ENCODE results near the gene GRIFIN.

The GRIFIN gene

DNA sequence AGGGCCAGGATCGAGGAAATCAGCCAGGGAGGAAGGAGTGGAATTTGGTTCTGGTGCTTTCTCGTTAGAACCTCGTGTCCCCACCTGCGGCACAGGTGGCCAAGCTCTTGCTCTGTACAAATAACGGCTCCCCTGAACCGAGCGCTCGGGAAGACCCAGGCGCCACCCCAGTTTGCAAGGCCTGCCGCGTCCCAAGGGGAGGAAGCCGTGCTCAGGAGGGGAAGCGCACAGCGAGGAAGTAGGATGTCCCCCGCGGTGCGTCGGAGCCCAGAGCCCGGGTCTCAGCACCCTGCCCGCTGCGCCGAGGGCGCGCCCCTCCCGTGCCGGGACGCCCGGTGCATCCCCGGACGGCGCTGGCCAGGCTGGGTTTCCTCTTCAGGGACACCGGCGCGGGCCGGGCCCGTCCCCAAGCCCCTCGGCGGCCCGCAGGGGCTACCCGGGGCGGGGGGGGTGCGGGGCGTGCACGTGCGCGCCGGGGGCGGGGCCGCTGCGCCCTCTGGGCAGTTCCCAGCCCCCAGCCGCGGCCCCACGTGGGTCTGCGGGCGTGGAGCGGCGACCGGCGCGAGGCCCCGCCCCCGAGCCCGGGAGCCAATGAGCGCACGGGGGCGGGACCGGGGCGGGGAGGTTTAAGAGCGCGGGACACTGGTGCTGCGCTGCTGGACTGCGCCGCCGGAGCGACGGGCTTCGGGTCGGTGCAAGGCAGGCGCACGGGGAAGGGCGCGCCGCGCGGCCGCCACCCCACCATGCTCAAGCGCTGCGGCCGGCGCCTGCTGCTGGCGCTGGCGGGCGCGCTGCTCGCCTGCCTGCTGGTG is 43.1 kb upstream of the GRIFIN start, which contains the start of gene LFNG:
TSS of gene LFNG (plus strand) at position 656 of the 812 bp plus-strand sequence. CDS start at position 744, 88 bp downstream.
- H3K27ac ChIP-seq (ENCODE audit: low read length), result no peak within 1 kb of the TSS

DNA sequence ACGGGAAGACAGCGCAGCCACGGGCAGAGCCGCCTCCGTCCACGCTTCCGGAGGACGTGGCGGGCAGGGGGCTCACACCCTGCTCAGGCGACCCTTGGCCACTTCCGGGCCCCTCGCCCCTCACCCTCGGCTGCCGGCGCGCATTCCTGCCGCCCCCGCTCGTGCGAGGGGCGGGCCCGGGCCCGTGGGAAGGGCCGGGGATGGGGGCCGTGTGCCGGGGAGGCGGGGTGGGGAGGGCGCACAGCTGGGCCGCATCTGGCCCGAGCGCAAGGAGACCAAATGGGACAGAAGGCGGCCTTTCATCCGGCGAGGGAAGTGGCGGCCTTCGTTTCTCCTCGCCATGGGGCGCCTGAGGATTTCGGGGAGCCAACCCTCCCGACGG is 42.5 kb upstream of the GRIFIN start:
- no peak overlapping the region for H3K27ac ChIP-seq (ENCODE audit: low read length)
- peaks cover 25 to 41% of the 10 kb centered on the region in 2 donors for H3K27me3 ChIP-seq (ENCODE audit: control insufficient read depth in 1 of 2, insufficient read depth in 2 of 2, low read length in 2 of 2)
- H3K9me3 ChIP-seq (ENCODE audit: control insufficient read depth in 2 of 2, low read length in 2 of 2), result no peaks in the 10 kb centered on the region
- peaks cover 28% of the 10 kb centered on the region for H3K4me1 ChIP-seq (ENCODE audit: control insufficient read depth, insufficient read depth, low read length)
- no peaks in the 10 kb centered on the region for H3K36me3 ChIP-seq (ENCODE audit: control insufficient read depth in 2 of 2, insufficient read depth in 2 of 2, low read length in 2 of 2)
- H3K9ac ChIP-seq (ENCODE audit: low read length in 2 of 2), result no peak overlapping the region
- peak overlapping the region; percentile 45 to 72 for H3K4me3 ChIP-seq (ENCODE audit: low read length in 2 of 2)

More for the DNA sequence above, 43.1 kb upstream of the GRIFIN start, which contains the start of gene LFNG:
- peaks cover 31 to 45% of the 10 kb centered on the region in 2 donors for H3K27me3 ChIP-seq (ENCODE audit: control insufficient read depth in 1 of 2, insufficient read depth in 2 of 2, low read length in 2 of 2)
- H3K9me3 ChIP-seq (ENCODE audit: control insufficient read depth in 2 of 2, low read length in 2 of 2), result no peaks in the 10 kb centered on the region
- H3K36me3 ChIP-seq (ENCODE audit: control insufficient read depth in 2 of 2, insufficient read depth in 2 of 2, low read length in 2 of 2), result no peaks in the 10 kb centered on the region
- H3K4me3 ChIP-seq (ENCODE audit: low read length in 2 of 2), result peak within 1 kb of the TSS; percentile 45 to 72
- H3K9ac ChIP-seq (ENCODE audit: low read length in 2 of 2), result peak within 1 kb of the TSS in 1 of 2 donors; percentile 47
- peaks cover 28% of the 10 kb centered on the region for H3K4me1 ChIP-seq (ENCODE audit: control insufficient read depth, insufficient read depth, low read length)

DNA sequence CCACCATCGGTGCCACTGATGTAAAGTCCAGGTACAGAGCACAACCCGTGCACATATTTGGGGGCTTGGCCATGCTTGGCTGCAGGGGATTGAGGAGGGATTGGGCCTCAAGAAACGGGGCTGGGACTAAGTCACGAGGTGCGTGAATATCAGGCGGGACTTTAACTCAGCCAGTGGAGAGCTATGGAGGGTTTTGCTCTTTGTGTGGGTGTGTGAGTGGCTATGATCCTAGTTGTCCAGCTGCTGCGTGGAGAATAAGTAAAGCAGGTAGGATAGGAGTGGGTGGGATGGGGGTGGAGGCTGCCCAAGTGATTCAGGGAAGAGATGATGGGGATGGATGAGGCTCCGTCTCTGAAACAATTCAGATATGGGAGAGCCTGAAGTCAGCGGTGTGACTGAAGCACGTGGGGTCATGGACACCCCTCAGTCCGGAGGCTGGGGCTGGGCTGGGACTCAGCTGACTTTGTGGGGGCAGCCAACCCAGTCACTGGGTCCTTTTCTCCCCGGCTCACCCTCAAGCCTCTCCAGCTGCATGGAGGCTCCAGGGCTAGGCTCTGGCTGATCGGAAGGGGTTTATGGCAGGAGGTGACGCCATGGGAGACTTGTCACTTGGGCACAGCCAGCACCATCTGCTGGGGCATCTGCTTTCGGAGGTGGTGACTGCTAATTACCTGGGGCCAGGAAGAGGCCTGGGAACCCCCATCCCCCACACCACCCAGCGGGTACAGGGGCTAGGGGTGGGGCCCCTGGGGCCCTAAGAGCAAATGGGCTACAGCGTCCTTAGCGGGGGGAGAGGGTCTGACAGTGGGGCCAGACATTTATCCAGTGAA is 41.7 kb upstream of the GRIFIN start:
- no peak overlapping the region for H3K27ac ChIP-seq (ENCODE audit: low read length)
- H3K4me1 ChIP-seq (ENCODE audit: control insufficient read depth, insufficient read depth, low read length), result peaks cover 21% of the 10 kb centered on the region
- no peak overlapping the region for H3K9ac ChIP-seq (ENCODE audit: low read length in 2 of 2)
- no peaks in the 10 kb centered on the region for H3K9me3 ChIP-seq (ENCODE audit: control insufficient read depth in 2 of 2, low read length in 2 of 2)
- peaks cover 19 to 34% of the 10 kb centered on the region in 2 donors for H3K27me3 ChIP-seq (ENCODE audit: control insufficient read depth in 1 of 2, insufficient read depth in 2 of 2, low read length in 2 of 2)
- no peak overlapping the region for H3K4me3 ChIP-seq (ENCODE audit: low read length in 2 of 2)
- H3K36me3 ChIP-seq (ENCODE audit: control insufficient read depth in 2 of 2, insufficient read depth in 2 of 2, low read length in 2 of 2), result no peaks in the 10 kb centered on the region

DNA sequence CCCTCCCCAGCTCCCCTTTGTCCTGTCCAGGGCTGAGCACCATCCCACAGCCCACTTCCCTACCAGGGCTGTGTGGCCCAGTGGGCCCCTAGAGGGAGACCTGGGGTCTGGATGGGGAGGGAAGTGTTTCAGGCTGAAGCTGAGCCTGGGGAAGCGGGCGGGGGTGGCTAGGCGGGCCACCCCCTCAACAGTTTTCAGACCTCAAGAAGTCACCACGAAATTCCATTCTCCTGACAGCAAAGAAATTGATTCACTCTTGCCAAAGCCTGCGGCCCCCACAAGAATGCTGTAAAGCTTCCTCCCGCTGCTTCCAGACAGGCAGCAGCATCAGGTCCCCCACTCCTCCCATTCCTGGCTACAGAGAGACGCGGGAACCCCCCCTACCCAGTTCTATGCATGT is 40.8 kb upstream of the GRIFIN start:
- H3K36me3 ChIP-seq (ENCODE audit: control insufficient read depth in 2 of 2, insufficient read depth in 2 of 2, low read length in 2 of 2), result no peaks in the 10 kb centered on the region
- no peak overlapping the region for H3K27ac ChIP-seq (ENCODE audit: low read length)
- peaks cover 22% of the 10 kb centered on the region for H3K4me1 ChIP-seq (ENCODE audit: control insufficient read depth, insufficient read depth, low read length)

DNA sequence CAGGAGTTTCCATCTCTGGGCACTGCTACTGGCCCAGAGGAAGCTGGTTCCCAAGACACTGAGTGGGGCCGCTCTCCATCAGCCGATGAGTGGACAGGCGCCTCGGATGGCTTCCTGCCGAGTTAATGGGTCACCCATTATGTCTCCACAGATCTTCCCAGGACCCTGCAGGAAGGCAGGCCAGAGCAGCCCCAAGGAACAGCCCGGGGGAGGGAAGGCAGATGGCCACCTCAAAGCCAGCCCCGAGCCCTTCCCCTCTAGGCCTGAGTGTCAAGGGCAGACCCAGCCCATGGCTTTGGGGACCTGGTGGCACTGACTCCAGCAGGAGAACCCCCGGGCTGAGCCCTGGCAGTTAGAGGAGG is 40.0 kb upstream of the GRIFIN start:
- H3K4me1 ChIP-seq (ENCODE audit: control insufficient read depth, insufficient read depth, low read length), result peaks cover 21% of the 10 kb centered on the region
- no peaks in the 10 kb centered on the region for H3K9me3 ChIP-seq (ENCODE audit: control insufficient read depth in 2 of 2, low read length in 2 of 2)
- peaks cover 5 to 17% of the 10 kb centered on the region in 2 donors for H3K27me3 ChIP-seq (ENCODE audit: control insufficient read depth in 1 of 2, insufficient read depth in 2 of 2, low read length in 2 of 2)
- no peaks in the 10 kb centered on the region for H3K36me3 ChIP-seq (ENCODE audit: control insufficient read depth in 2 of 2, insufficient read depth in 2 of 2, low read length in 2 of 2)
- no peak overlapping the region for H3K27ac ChIP-seq (ENCODE audit: low read length)
- no peak overlapping the region for H3K9ac ChIP-seq (ENCODE audit: low read length in 2 of 2)
- H3K4me3 ChIP-seq (ENCODE audit: low read length in 2 of 2), result no peak overlapping the region

More for the DNA sequence above, 40.8 kb upstream of the GRIFIN start:
- no peak overlapping the region for H3K9ac ChIP-seq (ENCODE audit: low read length in 2 of 2)
- H3K4me3 ChIP-seq (ENCODE audit: low read length in 2 of 2), result no peak overlapping the region
- H3K27me3 ChIP-seq (ENCODE audit: control insufficient read depth in 1 of 2, insufficient read depth in 2 of 2, low read length in 2 of 2), result peaks cover 12 to 25% of the 10 kb centered on the region in 2 donors
- no peaks in the 10 kb centered on the region for H3K9me3 ChIP-seq (ENCODE audit: control insufficient read depth in 2 of 2, low read length in 2 of 2)

DNA sequence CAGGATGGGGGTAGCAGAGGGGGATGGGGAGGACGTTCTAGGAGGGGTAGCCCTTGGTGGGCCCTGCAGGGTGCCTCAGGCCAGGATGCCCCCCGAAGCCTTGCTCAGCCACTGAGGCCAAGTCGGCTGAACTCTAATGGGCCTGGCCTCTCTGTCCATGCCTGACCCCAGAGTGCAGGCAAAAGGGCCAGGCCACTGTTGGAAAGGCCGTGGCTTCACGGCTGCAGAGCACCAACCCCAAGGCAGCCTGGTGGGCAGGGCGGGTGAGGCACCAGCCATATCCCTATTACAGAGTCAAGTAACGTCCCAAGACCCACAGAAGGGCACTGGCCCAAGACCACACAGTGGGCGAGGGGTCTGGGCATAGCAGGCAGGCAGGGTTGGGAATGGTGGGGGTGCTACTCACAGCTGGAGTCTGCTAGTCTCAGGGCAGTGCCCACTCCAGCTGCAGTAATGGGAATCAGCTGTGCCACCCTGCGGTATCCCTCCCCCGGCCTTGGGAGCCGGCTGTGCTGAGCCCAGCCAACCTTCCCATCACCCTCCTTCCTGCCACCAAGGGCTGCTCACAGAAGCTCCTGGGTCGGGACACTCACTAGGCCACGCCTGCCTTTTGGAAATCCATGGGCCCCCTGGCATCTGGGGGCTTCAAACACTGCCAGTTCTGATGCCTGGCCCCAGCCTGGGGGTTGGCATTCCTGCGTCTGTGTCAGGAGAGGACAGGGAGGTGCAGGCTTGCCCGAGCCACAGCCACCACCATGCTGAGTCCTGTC is 39.4 kb upstream of the GRIFIN start:
- no peaks in the 10 kb centered on the region for H3K36me3 ChIP-seq (ENCODE audit: control insufficient read depth in 2 of 2, insufficient read depth in 2 of 2, low read length in 2 of 2)
- no peaks in the 10 kb centered on the region for H3K9me3 ChIP-seq (ENCODE audit: control insufficient read depth in 2 of 2, low read length in 2 of 2)
- no peak overlapping the region for H3K4me3 ChIP-seq (ENCODE audit: low read length in 2 of 2)
- peaks cover 4 to 12% of the 10 kb centered on the region in 2 donors for H3K27me3 ChIP-seq (ENCODE audit: control insufficient read depth in 1 of 2, insufficient read depth in 2 of 2, low read length in 2 of 2)
- no peak overlapping the region for H3K27ac ChIP-seq (ENCODE audit: low read length)
- peaks cover 20% of the 10 kb centered on the region for H3K4me1 ChIP-seq (ENCODE audit: control insufficient read depth, insufficient read depth, low read length)
- no peak overlapping the region for H3K9ac ChIP-seq (ENCODE audit: low read length in 2 of 2)

DNA sequence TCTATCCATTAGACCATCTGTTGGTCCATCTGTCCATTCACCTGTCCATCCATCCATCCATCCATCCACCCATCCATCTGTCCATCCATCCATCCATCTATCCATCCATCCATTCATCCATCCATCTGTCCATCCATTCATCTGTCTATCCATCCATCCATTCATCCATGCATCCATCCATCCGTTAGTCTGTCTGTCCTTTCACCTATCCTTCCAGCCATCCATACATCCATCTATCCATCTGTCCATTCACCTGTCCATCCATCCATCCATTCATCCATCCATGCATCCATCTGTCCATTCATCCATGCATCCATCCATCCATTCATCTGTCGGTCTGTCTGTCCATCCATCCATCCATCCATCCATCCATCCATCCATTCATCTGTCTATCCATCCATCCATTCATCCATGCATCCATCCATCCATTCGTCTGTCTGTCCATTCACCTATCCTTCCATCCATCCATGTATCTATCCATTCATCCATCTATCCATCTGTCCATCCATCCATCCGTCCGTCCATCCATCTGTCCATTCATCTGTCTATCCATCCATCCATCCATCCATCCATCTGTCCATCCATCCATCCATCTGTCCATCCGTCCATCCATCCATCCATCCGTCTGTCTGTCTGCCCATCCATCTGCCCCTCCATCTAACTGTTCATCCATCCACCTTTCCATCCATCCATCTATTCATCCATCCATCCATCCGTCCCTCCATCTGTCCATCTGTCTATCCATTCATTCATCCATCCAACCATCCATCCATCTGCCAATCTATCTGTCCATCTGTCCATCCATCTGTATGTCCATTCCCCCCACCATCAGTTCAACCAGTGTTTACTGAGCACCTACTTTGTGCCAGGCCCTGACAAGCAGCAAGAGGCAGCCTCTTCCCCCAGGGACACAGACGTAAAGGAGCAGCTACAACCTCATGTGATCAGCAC is 38.5 kb upstream of the GRIFIN start:
- Histone ChIP-seq H3K4me1 (ENCODE audit: control insufficient read depth, insufficient read depth, low read length) (peaks cover 13% of the 10 kb centered on the region), H3K4me3 (ENCODE audit: low read length in 2 of 2) (no peak overlapping the region), H3K27me3 (ENCODE audit: control insufficient read depth in 1 of 2, insufficient read depth in 2 of 2, low read length in 2 of 2) (peaks cover 0 to 6% of the 10 kb centered on the region in 2 donors), H3K9me3 (ENCODE audit: control insufficient read depth in 2 of 2, low read length in 2 of 2) (no peaks in the 10 kb centered on the region), H3K27ac (ENCODE audit: low read length) (no peak overlapping the region), H3K36me3 (ENCODE audit: control insufficient read depth in 2 of 2, insufficient read depth in 2 of 2, low read length in 2 of 2) (no peaks in the 10 kb centered on the region), H3K9ac (ENCODE audit: low read length in 2 of 2) (no peak overlapping the region)

DNA sequence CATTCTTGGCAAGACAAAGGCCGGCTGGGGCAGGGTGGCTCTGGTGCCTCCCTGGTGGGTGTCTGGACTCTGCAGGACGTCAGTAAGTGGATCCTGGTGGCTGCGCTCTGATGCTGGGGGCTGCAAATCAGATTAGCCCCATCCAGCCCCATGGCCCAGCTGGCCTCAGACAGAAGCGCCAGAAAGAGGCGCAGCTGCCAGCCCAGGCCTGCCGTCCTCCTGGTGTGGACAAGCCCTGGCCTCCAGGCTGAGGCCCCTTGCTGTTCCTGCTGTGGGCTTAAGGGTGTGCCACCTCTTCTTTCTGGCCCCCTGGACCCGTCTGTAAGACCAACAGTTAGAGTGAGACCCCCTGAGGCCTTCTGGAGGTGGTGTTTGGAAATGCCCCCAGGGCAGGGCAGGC is 37.5 kb upstream of the GRIFIN start:
- no peaks in the 10 kb centered on the region for H3K9me3 ChIP-seq (ENCODE audit: control insufficient read depth in 2 of 2, low read length in 2 of 2)
- H3K27ac ChIP-seq (ENCODE audit: low read length), result no peak overlapping the region

DNA sequence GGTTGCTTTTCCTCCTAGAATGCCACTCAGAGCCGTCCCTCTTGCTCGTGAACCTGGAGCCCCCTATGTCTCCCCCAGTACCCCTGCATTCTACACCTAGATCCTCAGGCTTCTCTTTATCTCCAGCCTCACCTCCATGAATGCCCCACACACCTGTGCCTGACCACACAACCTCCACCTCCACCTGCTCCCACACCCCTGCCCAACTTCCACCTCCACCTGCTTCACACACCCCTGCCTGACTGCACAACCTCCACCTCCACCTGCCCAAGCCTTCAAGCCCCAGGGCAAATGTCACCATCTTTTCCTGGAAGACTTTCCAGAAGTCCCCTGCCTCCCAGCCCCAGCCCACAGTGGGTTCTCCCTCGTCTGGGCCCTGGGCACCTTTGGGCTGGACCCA is 36.5 kb upstream of the GRIFIN start:
- H3K27me3 ChIP-seq (ENCODE audit: control insufficient read depth in 1 of 2, insufficient read depth in 2 of 2, low read length in 2 of 2), result no peaks in the 10 kb centered on the region
- no peak overlapping the region for H3K4me3 ChIP-seq (ENCODE audit: low read length in 2 of 2)
- peaks cover 13% of the 10 kb centered on the region for H3K4me1 ChIP-seq (ENCODE audit: control insufficient read depth, insufficient read depth, low read length)
- no peak overlapping the region for H3K27ac ChIP-seq (ENCODE audit: low read length)
- no peaks in the 10 kb centered on the region for H3K36me3 ChIP-seq (ENCODE audit: control insufficient read depth in 2 of 2, insufficient read depth in 2 of 2, low read length in 2 of 2)
- no peaks in the 10 kb centered on the region for H3K9me3 ChIP-seq (ENCODE audit: control insufficient read depth in 2 of 2, low read length in 2 of 2)
- H3K9ac ChIP-seq (ENCODE audit: low read length in 2 of 2), result no peak overlapping the region

More for the DNA sequence above, 37.5 kb upstream of the GRIFIN start:
- H3K36me3 ChIP-seq (ENCODE audit: control insufficient read depth in 2 of 2, insufficient read depth in 2 of 2, low read length in 2 of 2), result no peaks in the 10 kb centered on the region
- peaks cover 9% of the 10 kb centered on the region for H3K4me1 ChIP-seq (ENCODE audit: control insufficient read depth, insufficient read depth, low read length)
- H3K9ac ChIP-seq (ENCODE audit: low read length in 2 of 2), result no peak overlapping the region
- H3K27me3 ChIP-seq (ENCODE audit: control insufficient read depth in 1 of 2, insufficient read depth in 2 of 2, low read length in 2 of 2), result peaks cover 0 to 3% of the 10 kb centered on the region in 2 donors
- no peak overlapping the region for H3K4me3 ChIP-seq (ENCODE audit: low read length in 2 of 2)

All from stomach smooth muscle (tissue), 2 donors.